ENCODE results near the gene COL27A1. TPM values are rescaled to one million over a fixed set of nuclear protein-coding genes. Genes with fewer than 3 reads are reported as not detected.

Gene COL27A1
- total and polyA plus RNA-seq, 9 of the 15 experiments (the other 6 are each of a cell fraction or from before 2014, with no cell fraction given), result 0.07 TPM; not detected in 8

DNA sequence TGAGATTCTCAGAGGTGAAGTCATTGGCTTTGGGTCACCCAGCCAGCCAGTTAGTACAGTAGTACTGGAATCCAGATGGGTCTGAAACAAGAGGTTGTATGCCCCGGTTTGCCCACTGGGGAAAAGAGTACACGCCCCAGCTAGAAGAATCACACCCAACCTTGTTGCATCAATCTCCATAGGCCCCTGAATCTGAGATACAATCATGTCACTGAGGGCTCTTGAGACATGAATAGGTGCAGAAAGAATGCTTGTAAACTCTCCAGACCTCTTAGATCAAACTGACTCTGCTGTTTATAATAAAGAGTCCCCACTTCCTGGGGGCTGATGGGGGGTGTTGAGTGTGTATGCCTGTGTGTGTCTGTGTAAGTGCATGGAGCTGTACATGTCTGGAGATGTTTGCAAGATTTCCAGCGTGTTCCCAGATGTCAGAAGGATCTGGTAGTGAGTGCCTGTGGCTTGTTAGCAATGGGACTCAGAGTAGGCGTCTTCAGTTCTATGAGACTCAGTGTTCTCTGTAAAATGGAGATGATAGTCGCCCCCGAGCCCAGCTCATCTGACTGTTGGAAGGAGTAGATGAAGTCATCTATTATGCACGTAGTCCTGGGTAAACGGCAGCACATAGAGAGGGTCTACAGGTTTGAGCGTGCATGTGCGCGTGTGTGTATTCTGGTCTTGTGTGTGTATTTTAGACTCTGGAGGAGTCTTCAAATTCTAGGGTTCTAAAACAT lies 48.2 kb downstream of the COL27A1 start (continued):
- TF ChIP-seq, protein P1, sequence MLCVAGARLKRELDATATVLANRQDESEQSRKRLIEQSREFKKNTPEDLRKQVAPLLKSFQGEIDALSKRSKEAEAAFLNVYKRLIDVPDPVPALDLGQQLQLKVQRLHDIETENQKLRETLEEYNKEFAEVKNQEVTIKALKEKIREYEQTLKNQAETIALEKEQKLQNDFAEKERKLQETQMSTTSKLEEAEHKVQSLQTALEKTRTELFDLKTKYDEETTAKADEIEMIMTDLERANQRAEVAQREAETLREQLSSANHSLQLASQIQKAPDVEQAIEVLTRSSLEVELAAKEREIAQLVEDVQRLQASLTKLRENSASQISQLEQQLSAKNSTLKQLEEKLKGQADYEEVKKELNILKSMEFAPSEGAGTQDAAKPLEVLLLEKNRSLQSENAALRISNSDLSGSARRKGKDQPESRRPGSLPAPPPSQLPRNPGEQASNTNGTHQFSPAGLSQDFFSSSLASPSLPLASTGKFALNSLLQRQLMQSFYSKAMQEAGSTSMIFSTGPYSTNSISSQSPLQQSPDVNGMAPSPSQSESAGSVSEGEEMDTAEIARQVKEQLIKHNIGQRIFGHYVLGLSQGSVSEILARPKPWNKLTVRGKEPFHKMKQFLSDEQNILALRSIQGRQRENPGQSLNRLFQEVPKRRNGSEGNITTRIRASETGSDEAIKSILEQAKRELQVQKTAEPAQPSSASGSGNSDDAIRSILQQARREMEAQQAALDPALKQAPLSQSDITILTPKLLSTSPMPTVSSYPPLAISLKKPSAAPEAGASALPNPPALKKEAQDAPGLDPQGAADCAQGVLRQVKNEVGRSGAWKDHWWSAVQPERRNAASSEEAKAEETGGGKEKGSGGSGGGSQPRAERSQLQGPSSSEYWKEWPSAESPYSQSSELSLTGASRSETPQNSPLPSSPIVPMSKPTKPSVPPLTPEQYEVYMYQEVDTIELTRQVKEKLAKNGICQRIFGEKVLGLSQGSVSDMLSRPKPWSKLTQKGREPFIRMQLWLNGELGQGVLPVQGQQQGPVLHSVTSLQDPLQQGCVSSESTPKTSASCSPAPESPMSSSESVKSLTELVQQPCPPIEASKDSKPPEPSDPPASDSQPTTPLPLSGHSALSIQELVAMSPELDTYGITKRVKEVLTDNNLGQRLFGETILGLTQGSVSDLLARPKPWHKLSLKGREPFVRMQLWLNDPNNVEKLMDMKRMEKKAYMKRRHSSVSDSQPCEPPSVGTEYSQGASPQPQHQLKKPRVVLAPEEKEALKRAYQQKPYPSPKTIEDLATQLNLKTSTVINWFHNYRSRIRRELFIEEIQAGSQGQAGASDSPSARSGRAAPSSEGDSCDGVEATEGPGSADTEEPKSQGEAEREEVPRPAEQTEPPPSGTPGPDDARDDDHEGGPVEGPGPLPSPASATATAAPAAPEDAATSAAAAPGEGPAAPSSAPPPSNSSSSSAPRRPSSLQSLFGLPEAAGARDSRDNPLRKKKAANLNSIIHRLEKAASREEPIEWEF (CRISPR knock-in tag; IDR thresholded peaks at IDR 0.05), result no peak
- TF ChIP-seq TAF15 (IDR thresholded peaks at IDR 0.05; ENCODE audit: low read depth, low read length) (no peak), ZFPM2 (CRISPR knock-in tag; IDR thresholded peaks at IDR 0.05) (no peak), NFE2 (IDR thresholded peaks at IDR 0.05; ENCODE audit: low read depth) (no peak), KHSRP (IDR thresholded peaks at IDR 0.05) (no peak), MXI1 (IDR thresholded peaks at IDR 0.05; ENCODE audit: low read depth, low read length) (no peak), FOXJ3 (CRISPR knock-in tag; IDR thresholded peaks at IDR 0.05) (no peak)
- TF ChIP-seq, protein P2, sequence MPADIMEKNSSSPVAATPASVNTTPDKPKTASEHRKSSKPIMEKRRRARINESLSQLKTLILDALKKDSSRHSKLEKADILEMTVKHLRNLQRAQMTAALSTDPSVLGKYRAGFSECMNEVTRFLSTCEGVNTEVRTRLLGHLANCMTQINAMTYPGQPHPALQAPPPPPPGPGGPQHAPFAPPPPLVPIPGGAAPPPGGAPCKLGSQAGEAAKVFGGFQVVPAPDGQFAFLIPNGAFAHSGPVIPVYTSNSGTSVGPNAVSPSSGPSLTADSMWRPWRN (IDR thresholded peaks at IDR 0.05; ENCODE audit: low read depth), result no peak
- TF ChIP-seq, protein P3, sequence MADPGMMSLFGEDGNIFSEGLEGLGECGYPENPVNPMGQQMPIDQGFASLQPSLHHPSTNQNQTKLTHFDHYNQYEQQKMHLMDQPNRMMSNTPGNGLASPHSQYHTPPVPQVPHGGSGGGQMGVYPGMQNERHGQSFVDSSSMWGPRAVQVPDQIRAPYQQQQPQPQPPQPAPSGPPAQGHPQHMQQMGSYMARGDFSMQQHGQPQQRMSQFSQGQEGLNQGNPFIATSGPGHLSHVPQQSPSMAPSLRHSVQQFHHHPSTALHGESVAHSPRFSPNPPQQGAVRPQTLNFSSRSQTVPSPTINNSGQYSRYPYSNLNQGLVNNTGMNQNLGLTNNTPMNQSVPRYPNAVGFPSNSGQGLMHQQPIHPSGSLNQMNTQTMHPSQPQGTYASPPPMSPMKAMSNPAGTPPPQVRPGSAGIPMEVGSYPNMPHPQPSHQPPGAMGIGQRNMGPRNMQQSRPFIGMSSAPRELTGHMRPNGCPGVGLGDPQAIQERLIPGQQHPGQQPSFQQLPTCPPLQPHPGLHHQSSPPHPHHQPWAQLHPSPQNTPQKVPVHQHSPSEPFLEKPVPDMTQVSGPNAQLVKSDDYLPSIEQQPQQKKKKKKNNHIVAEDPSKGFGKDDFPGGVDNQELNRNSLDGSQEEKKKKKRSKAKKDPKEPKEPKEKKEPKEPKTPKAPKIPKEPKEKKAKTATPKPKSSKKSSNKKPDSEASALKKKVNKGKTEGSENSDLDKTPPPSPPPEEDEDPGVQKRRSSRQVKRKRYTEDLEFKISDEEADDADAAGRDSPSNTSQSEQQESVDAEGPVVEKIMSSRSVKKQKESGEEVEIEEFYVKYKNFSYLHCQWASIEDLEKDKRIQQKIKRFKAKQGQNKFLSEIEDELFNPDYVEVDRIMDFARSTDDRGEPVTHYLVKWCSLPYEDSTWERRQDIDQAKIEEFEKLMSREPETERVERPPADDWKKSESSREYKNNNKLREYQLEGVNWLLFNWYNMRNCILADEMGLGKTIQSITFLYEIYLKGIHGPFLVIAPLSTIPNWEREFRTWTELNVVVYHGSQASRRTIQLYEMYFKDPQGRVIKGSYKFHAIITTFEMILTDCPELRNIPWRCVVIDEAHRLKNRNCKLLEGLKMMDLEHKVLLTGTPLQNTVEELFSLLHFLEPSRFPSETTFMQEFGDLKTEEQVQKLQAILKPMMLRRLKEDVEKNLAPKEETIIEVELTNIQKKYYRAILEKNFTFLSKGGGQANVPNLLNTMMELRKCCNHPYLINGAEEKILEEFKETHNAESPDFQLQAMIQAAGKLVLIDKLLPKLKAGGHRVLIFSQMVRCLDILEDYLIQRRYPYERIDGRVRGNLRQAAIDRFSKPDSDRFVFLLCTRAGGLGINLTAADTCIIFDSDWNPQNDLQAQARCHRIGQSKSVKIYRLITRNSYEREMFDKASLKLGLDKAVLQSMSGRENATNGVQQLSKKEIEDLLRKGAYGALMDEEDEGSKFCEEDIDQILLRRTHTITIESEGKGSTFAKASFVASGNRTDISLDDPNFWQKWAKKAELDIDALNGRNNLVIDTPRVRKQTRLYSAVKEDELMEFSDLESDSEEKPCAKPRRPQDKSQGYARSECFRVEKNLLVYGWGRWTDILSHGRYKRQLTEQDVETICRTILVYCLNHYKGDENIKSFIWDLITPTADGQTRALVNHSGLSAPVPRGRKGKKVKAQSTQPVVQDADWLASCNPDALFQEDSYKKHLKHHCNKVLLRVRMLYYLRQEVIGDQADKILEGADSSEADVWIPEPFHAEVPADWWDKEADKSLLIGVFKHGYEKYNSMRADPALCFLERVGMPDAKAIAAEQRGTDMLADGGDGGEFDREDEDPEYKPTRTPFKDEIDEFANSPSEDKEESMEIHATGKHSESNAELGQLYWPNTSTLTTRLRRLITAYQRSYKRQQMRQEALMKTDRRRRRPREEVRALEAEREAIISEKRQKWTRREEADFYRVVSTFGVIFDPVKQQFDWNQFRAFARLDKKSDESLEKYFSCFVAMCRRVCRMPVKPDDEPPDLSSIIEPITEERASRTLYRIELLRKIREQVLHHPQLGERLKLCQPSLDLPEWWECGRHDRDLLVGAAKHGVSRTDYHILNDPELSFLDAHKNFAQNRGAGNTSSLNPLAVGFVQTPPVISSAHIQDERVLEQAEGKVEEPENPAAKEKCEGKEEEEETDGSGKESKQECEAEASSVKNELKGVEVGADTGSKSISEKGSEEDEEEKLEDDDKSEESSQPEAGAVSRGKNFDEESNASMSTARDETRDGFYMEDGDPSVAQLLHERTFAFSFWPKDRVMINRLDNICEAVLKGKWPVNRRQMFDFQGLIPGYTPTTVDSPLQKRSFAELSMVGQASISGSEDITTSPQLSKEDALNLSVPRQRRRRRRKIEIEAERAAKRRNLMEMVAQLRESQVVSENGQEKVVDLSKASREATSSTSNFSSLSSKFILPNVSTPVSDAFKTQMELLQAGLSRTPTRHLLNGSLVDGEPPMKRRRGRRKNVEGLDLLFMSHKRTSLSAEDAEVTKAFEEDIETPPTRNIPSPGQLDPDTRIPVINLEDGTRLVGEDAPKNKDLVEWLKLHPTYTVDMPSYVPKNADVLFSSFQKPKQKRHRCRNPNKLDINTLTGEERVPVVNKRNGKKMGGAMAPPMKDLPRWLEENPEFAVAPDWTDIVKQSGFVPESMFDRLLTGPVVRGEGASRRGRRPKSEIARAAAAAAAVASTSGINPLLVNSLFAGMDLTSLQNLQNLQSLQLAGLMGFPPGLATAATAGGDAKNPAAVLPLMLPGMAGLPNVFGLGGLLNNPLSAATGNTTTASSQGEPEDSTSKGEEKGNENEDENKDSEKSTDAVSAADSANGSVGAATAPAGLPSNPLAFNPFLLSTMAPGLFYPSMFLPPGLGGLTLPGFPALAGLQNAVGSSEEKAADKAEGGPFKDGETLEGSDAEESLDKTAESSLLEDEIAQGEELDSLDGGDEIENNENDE (IDR thresholded peaks at IDR 0.05; ENCODE audit: low read depth, low read length), result no peak
- TF ChIP-seq, protein P4, sequence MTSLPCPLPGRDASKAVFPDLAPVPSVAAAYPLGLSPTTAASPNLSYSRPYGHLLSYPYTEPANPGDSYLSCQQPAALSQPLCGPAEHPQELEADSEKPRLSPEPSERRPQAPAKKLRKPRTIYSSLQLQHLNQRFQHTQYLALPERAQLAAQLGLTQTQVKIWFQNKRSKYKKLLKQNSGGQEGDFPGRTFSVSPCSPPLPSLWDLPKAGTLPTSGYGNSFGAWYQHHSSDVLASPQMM (CRISPR knock-in tag; IDR thresholded peaks at IDR 0.05), result no peak

Data from K562 (cell line).